SJCRH30 (cell line): ENCODE data around the gene SPDYE1. TPM values are rescaled to one million over a fixed set of nuclear protein-coding genes. Genes with fewer than 3 reads are reported as not detected.

ENCODE experiments used
- DNase-seq, 2 experiments: peaks; one replicate each; pipeline ENCODE4 v3.0.0-alpha.2; 2015 to 2020
- H3K27ac ChIP-seq: fragments of 250-450 bp; sonication (Bioruptor Pico); 2 replicates; pipeline ENCODE4 v1.5.1; 2020; ENCODE audit warnings: mild to moderate bottlenecking, moderate library complexity
- H3K27me3 ChIP-seq: fragments of 250-450 bp; sonication (Bioruptor Pico); 2 replicates; pipeline ENCODE4 v1.5.1; 2020; ENCODE audit warnings: mild to moderate bottlenecking, moderate library complexity
- H3K36me3 ChIP-seq: fragments of 250-450 bp; sonication (Bioruptor Pico); 2 replicates; pipeline ENCODE4 v1.5.1; 2020; ENCODE audit warnings: mild to moderate bottlenecking, moderate library complexity
- H3K4me1 ChIP-seq: fragments of 250-450 bp; sonication (Bioruptor Pico); 2 replicates; pipeline ENCODE4 v1.5.1; 2020; ENCODE audit warnings: mild to moderate bottlenecking, moderate library complexity
- H3K4me3 ChIP-seq: fragments of 250-450 bp; sonication (Bioruptor Pico); 2 replicates; pipeline ENCODE4 v1.5.1; 2020; ENCODE audit warnings: mild to moderate bottlenecking, moderate library complexity
- H3K9me3 ChIP-seq: fragments of 250-450 bp; sonication (Bioruptor Pico); replicated peaks from 2 replicates; pipeline ENCODE4 v1.5.1; 2020; ENCODE audit warnings: mild to moderate bottlenecking, moderate library complexity
- total RNA-seq: library from RNA; depleted of rRNA; stranded (reverse); fragments of >200 nt; shearing (Covaris generic); gene quantifications from 2 replicates; pipeline ENCODE4 v1.2.3, GENCODE V29; 2014

Gene SPDYE1
- total RNA-seq, 1 experiment from 2014 or later: not detected

GRCh38 chr7:44045226-44046014, 47.7 kb downstream of the SPDYE1 start:
- DNase-seq: no peak
- H3K27ac ChIP-seq: peak overlapping the region; percentile 41
- no peaks in the 10 kb centered on the region for H3K27me3 ChIP-seq
- H3K9me3 ChIP-seq: no peaks in the 10 kb centered on the region
- H3K4me1 ChIP-seq: peaks cover 4% of the 10 kb centered on the region; the same call in 1 of the 2 replicates
- no peaks in the 10 kb centered on the region for H3K36me3 ChIP-seq
- peak overlapping the region; percentile 91 for H3K4me3 ChIP-seq

DNA sequence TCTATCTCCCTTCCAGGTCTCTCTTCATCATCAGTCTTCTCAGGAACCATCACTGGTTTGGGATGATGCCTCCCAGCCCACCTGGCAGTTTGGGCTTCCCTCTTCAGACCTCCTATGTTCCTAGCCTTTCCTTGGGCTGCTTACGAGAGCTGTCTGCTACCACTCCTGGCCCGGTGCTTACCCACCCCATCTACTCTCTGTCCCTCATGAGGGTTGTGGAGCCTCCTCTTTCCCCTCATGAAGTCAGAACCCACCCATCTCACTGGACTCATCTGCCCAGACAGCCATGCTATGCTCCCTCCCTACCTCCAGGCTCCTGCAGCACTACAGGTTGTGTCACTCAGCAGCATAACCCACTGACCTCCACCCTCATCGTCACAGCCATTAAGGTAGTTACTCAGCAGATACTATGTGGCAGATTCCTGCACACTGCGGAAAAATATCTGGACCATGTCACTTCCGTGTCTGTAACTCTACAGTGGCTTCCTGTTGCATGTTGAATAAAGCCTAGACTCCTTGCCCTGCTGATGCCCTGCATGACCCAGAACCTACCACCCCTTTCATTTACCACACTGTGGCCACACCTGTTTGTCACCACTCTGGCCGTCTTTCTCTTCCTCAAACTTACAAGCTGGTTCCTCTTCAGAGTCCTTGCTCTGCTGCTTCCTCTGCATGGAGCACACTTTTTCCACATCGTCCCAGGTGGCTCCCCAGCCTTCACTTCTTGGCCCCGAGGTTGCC, 48.8 kb downstream of the SPDYE1 start:
- H3K9me3 ChIP-seq: no peaks in the 10 kb centered on the region
- H3K4me3 ChIP-seq: no peak overlapping the region
- no peaks in the 10 kb centered on the region for H3K27me3 ChIP-seq
- peaks cover 4% of the 10 kb centered on the region; the same call in 1 of the 2 replicates for H3K4me1 ChIP-seq
- no peak overlapping the region for H3K27ac ChIP-seq
- H3K36me3 ChIP-seq: no peaks in the 10 kb centered on the region; the same call in 1 of the 2 replicates
- DNase-seq: no peak

DNA sequence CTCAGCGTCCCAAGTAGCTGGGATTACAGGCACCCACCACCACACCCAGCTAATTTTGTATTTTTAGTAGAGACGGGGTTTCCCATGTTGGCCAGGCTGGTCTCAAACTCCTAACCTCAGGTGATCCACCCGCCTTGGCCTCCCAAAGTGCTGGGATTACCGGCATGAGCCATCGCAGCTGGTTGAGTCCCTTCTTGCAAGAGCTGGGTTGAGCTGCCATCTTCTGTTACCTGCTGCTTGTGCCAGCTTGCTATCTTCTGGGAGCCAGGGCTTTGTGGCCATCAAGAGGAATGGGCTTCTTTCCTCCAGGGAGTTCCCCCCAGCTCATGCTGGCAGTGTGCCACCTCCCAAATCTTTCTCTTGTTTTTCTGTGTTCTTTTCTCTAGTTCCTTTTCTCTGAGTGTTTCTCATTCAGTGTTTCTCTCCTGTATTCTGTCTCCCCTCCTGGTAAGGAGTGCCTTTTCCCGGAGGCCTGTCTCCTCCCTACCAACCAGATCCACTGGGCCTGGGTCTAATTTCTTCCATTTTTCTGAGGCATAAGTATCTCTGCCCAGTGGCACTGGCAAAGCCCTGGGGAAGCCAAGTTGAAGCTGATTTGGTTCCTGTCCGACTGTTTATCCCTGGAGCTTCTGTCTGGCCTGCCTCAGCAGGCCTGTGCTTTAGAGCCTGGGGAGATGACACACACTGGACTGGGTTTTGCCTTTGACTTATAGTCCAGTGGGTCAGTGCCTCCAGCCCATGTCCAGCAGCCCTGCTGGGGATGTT, 50.5 kb downstream of the SPDYE1 start:
- no peaks in the 10 kb centered on the region for H3K9me3 ChIP-seq
- no peaks in the 10 kb centered on the region for H3K27me3 ChIP-seq
- peaks cover 4% of the 10 kb centered on the region; the same call in 1 of the 2 replicates for H3K4me1 ChIP-seq
- H3K4me3 ChIP-seq: no peak overlapping the region
- DNase-seq: no peak
- H3K36me3 ChIP-seq: peaks cover 5% of the 10 kb centered on the region
- no peak overlapping the region for H3K27ac ChIP-seq

- Histone ChIP-seq H3K4me3 (no peak overlapping the region), H3K9me3 (no peaks in the 10 kb centered on the region), H3K4me1 (no peaks in the 10 kb centered on the region), H3K27ac (no peak overlapping the region), H3K27me3 (no peaks in the 10 kb centered on the region), H3K36me3 (peaks cover 13% of the 10 kb centered on the region)
- no peak for DNase-seq
Observed at GRCh38 chr7:44050121-44050914, 52.6 kb downstream of the SPDYE1 start.

GRCh38 chr7:44050915-44051560, 53.3 kb downstream of the SPDYE1 start:
- no peak overlapping the region for H3K4me3 ChIP-seq
- H3K36me3 ChIP-seq: peaks cover 17% of the 10 kb centered on the region
- H3K27ac ChIP-seq: no peak overlapping the region
- H3K9me3 ChIP-seq: no peaks in the 10 kb centered on the region
- H3K4me1 ChIP-seq: no peaks in the 10 kb centered on the region
- H3K27me3 ChIP-seq: no peaks in the 10 kb centered on the region
- no peak for DNase-seq

GRCh38 chr7:44051611-44052220, 54.0 kb downstream of the SPDYE1 start:
- no peaks in the 10 kb centered on the region for H3K4me1 ChIP-seq
- H3K4me3 ChIP-seq: no peak overlapping the region
- H3K36me3 ChIP-seq: peaks cover 19% of the 10 kb centered on the region
- DNase-seq: no peak
- H3K27me3 ChIP-seq: no peaks in the 10 kb centered on the region
- no peaks in the 10 kb centered on the region for H3K9me3 ChIP-seq
- no peak overlapping the region for H3K27ac ChIP-seq

DNA sequence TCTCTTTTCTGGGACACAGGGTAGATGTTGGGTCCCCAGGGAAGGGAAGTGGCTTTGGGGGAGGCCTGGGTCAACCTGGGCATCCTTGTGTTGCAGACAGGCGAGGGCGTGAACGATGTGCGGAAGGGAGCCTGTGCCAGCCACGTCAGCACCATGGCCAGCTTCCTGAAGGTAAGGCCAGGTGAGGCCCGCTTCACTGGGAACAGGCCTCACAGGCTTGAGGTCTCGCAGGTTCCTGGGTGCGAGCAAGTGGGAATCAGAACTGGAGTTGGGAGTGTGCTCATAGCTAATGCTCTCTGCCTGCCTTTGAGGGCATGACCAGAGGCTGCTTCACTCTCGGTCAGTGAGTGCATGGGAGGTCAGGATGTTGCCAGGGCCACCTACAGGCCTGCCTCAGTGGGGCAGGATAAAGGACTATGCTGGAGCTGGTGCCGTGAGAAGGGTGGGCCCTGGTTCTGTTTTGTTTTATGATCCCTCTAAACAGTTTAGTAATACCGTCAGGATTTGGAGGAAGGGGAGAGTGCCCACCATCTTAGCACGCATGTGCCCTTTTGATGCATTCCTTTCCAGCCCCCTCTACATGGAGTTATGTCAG, 55.2 kb downstream of the SPDYE1 start:
- DNase-seq: no peak
- no peak overlapping the region for H3K27ac ChIP-seq
- H3K36me3 ChIP-seq: peaks cover 25% of the 10 kb centered on the region
- no peaks in the 10 kb centered on the region for H3K4me1 ChIP-seq
- H3K27me3 ChIP-seq: no peaks in the 10 kb centered on the region
- H3K4me3 ChIP-seq: no peak overlapping the region
- no peaks in the 10 kb centered on the region for H3K9me3 ChIP-seq

GRCh38 chr7:44056681-44057080, 59.0 kb downstream of the SPDYE1 start:
- DNase-seq: no peak
- H3K4me3 ChIP-seq: no peak overlapping the region
- no peak overlapping the region for H3K27ac ChIP-seq
- peaks cover 31% of the 10 kb centered on the region for H3K36me3 ChIP-seq
- no peaks in the 10 kb centered on the region for H3K27me3 ChIP-seq
- H3K4me1 ChIP-seq: no peaks in the 10 kb centered on the region
- H3K9me3 ChIP-seq: no peaks in the 10 kb centered on the region

DNA sequence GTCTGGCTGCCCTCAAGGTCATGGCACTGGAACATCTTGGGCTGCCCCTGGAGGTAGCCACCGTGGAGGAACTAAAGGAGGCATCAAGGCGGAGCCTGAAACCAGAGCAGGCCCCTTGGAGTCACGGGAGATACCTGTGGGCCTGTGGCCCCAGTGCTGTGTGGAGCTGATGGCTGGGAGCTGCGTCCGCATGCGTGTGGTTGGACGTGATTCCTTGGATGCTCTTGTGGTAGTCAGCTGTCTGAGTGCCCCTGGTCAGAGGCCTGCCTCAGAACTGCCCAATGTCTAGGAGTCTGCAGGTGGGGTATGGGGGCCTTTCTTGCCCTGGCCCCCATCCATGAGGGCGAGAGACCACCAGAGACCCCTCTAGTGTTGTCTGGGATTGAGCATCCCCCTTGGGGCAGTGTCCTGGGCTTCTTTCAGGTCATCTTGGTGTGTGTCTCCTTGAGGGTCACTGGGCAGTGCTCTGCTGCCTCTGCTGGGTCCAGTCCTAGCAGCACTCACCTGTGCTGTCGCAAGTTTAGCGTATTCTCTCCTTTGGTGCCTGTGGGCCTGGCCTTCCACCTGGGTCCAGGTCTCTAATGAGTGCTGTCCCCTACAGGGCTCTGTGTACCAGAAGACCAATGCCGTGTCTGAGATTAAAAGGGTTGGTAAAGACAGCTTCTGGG, 59.6 kb downstream of the SPDYE1 start:
- Histone ChIP-seq H3K27me3 (no peaks in the 10 kb centered on the region), H3K4me1 (no peaks in the 10 kb centered on the region), H3K27ac (no peak overlapping the region), H3K36me3 (peaks cover 27% of the 10 kb centered on the region), H3K4me3 (no peak overlapping the region), H3K9me3 (no peaks in the 10 kb centered on the region)
- no peak for DNase-seq

GRCh38 chr7:44057849-44058758, 60.4 kb downstream of the SPDYE1 start:
- DNase-seq: no peak
- Histone ChIP-seq H3K36me3 (peaks cover 27% of the 10 kb centered on the region), H3K9me3 (no peaks in the 10 kb centered on the region), H3K27me3 (no peaks in the 10 kb centered on the region), H3K27ac (no peak overlapping the region), H3K4me1 (no peaks in the 10 kb centered on the region), H3K4me3 (no peak overlapping the region)

- H3K4me1 ChIP-seq: no peaks in the 10 kb centered on the region
- no peaks in the 10 kb centered on the region for H3K27me3 ChIP-seq
- no peaks in the 10 kb centered on the region for H3K9me3 ChIP-seq
- no peak overlapping the region for H3K27ac ChIP-seq
- H3K4me3 ChIP-seq: no peak overlapping the region
- H3K36me3 ChIP-seq: peaks cover 27% of the 10 kb centered on the region
- no peak for DNase-seq
Observed at GRCh38 chr7:44058759-44059218, 61.1 kb downstream of the SPDYE1 start.
